GM12872 (cell line): ENCODE measurements around the gene NOL3.

Source experiments
- CTCF ChIP-seq: IDR thresholded peaks from 3 replicates; pipeline ENCODE4 v1.5.1; 2011; ENCODE audit warnings: low read depth, mild to moderate bottlenecking, low read length, moderate library complexity; ENCODE audit not compliant: insufficient read depth

NOL3 gene

GRCh38 chr16:67213197-67214019 is 43.1 kb downstream of the NOL3 start:
- TF ChIP-seq CTCF, result no peak

GRCh38 chr16:67215706-67216105 is 45.4 kb downstream of the NOL3 start:
- TF ChIP-seq CTCF, result no peak

GRCh38 chr16:67216612-67217490 is 46.5 kb downstream of the NOL3 start:
- no peak for TF ChIP-seq CTCF

GRCh38 chr16:67223992-67224391 is 53.7 kb downstream of the NOL3 start:
- no peak for TF ChIP-seq CTCF
